ENCODE measurements around the gene ROCK2.
"Not testable (repeated sequence)": the region's sequence is repeated elsewhere in the genome, so short reads cannot be mapped to it uniquely, and the experiment has no call there.

The ROCK2 gene

DNA sequence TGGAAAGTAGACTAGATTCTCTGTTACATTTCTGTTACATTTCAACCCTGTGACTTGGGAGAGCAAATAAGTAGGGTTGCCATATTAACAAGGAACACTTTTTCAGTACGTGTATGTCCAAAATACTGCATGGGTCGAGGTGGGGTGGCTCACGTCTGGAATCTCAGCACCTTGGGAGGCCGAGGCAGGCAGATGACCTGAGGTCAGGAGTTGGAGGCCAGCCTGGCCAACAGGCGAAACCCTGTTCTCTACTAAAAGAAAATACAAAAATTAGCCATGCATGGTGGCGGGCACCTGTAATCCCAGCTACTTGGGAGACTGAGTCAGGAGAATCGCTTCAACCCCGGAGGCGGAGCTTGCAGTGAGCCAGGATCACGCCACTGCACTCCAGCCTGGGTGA is 178.0 kb downstream of the ROCK2 start:
- TF ChIP-seq, protein P1, sequence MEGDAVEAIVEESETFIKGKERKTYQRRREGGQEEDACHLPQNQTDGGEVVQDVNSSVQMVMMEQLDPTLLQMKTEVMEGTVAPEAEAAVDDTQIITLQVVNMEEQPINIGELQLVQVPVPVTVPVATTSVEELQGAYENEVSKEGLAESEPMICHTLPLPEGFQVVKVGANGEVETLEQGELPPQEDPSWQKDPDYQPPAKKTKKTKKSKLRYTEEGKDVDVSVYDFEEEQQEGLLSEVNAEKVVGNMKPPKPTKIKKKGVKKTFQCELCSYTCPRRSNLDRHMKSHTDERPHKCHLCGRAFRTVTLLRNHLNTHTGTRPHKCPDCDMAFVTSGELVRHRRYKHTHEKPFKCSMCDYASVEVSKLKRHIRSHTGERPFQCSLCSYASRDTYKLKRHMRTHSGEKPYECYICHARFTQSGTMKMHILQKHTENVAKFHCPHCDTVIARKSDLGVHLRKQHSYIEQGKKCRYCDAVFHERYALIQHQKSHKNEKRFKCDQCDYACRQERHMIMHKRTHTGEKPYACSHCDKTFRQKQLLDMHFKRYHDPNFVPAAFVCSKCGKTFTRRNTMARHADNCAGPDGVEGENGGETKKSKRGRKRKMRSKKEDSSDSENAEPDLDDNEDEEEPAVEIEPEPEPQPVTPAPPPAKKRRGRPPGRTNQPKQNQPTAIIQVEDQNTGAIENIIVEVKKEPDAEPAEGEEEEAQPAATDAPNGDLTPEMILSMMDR (IDR thresholded peaks at IDR 0.05), result no peak
- H3K4me3 ChIP-seq, result no peak overlapping the region
- no peak for DNase-seq (ENCODE audit: low spot score)
- H3K27ac ChIP-seq, result no peak overlapping the region

DNA sequence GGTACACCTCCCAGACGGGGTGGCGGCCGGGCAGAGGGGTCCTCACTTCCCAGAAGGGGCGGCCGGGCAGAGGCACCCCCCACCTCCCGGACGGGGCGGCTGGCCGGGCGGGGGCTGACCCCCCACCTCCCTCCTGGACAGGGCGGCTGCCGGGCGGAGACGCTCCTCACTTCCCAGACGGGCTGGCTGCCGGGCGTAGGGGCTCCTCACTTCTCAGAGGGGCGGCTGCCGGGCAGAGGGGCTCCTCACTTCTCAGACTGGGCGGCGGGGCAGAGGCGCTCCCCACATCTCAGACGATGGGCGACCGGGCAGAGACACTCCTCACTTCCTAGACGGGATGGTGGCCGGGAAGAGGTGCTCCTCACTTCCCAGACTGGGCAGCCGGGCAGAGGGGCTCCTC is 179.4 kb downstream of the ROCK2 start:
- not testable (repeated sequence) for DNase-seq (ENCODE audit: low spot score); H3K27ac ChIP-seq; H3K4me3 ChIP-seq

DNA sequence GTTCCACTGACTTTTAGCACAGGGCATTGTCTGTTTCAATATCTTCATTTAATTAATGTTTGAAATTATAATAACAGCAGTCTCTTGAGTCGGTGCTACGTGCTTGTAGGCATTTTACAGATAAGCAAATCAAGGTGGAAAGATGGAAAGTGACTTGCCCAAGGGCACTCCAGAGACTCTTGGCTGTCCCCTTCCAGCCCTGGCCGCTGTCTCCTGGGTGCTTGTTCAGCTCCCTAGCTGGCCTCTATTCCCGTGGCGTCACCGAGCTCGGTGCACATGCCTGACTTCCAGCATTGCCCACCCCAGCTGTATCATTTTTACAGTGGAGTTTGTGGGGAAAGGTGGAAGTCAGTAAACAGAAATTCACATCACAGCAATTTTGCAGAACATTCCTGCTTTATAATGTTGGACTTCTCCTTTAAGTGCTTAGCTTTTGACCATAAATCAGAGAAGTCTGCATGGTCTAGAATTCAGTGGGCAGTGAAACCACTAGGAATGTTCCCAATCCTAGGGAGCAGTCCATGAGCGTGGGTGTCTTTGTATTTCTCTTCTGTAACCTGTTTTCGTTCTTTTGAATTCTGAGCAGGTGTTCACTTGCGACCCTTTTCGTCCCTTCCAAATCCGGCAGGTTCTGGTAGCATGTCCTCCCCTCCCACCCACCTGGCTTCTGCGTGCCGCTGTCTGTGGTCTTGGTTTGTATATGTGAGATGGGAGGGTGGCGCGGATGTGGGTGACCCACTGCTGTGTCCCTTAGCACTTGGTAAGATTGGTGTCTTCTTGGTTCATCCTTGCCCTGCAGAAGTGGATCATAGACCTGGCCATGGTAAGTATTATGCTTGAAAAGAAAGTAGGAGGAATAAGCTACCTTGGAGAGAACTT is 180.8 kb downstream of the ROCK2 start:
- H3K4me3 ChIP-seq, result no peak overlapping the region
- DNase-seq (ENCODE audit: low spot score), result no peak
- TF ChIP-seq, protein P1 (IDR thresholded peaks at IDR 0.05), result no peak
- no peak overlapping the region for H3K27ac ChIP-seq

DNA sequence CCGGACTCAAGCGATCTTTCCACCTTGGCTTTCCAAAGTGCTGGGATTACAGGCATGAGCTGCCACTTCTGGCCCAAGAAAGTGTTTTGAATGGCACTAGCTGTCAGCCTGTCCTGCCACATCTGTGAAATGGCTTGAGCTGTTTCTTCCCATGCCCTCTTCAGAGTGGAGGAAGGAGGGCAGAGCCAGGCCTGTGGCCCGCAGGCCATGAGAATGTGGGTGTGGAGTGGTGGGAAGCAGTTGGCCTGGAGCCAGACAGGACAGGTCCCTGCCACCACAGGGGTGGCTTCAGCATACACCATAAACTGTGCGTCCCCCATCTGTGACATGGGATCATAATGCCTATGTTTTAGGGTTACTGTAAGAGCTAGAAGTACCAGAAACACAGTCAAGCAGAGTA is 182.7 kb downstream of the ROCK2 start:
- TF ChIP-seq, protein P1 (IDR thresholded peaks at IDR 0.05), result no peak

DNA sequence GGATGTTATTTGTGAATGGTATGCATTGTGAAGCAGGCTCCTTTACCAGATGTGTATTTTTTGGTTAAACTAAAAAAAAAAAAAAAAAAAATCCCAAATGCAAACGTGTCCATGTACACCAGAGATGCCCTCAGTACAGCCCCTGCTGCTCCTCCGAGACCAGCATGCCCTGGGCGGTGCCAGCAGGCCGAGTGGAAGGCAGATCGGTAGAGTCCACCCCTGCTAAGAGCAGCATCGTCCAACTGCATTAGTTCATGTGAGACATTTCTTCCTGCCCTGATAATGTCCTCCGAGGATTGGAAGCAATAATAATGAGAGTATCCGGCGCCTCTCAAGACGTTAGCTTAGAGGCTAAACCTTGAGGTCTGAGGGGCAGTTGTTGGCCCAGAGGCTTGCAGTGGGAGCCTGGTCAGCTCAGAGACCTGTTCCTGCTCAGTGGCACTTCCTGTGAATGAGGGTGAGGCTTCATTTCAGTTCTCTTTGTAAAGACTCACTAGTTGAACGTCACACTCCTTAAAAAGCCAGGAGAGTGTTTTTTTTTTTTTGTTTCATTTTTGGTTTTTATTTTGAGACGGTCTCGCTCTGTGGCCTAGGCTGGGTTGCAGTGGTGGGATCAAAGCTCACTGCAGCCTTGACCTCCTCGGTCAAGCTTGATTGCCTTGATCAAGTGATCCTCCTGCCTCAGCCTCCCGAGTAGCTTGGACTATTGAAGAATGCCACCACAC is 183.5 kb downstream of the ROCK2 start:
- no peak overlapping the region for H3K4me3 ChIP-seq
- DNase-seq (ENCODE audit: low spot score), result no peak
- no peak overlapping the region for H3K27ac ChIP-seq
- TF ChIP-seq, protein P1 (IDR thresholded peaks at IDR 0.05), result no peak

More for the DNA sequence above, 182.7 kb downstream of the ROCK2 start:
- H3K27ac ChIP-seq, result no peak overlapping the region
- DNase-seq (ENCODE audit: low spot score), result no peak
- no peak overlapping the region for H3K4me3 ChIP-seq

DNA sequence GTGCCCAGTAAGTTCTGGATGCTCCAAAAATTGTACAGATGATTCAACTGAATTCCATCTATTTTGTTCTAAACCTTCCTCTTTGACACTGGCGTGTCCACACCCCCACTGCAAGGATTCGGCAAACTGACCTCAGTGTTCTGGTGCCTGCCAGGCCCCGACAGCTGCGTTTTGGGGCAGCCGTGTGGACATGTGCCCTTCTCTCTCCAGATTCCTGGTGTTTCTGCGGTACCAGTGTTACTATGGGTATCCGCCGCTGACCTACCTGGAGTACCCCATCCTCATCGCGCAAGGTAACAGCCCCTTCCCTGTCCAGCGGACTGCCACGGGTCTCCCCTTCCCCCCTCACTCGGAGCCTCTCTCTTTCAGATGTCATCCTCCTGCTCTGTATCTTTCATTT is 184.2 kb downstream of the ROCK2 start:
- DNase-seq (ENCODE audit: low spot score), result no peak
- H3K4me3 ChIP-seq, result no peak overlapping the region
- H3K27ac ChIP-seq, result no peak overlapping the region
- TF ChIP-seq, protein P1 (IDR thresholded peaks at IDR 0.05), result no peak

DNA sequence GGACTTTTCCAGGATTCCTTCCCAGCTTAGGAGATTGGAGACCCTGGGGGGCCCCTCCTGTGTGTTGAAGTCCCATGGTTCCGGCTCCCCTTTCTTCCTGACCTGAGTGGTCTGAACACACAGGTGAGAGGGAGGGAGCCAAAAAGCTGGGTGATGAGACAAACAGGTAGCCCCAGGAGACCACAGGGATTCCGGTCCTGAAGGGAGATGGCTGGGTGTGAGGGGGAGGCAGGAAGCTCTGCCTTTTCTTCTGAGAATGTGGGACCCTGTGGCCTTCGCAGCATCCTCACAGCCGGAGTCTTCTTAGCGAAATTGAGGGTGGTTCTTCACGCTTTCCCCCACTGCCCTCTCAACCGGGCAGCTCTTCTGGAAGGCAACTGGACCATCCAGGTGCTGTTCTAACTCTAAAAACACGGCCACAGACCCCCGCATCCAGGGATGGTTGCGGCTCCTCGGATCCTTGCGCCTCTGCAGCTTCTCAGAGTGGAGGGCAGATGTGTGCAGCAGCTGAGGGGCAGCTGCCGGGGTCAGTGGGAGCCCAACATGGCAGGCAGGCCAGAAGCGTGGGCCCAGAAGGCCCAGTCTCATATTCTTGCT is 184.8 kb downstream of the ROCK2 start:
- TF ChIP-seq, protein P1 (IDR thresholded peaks at IDR 0.05), result no peak

More for the DNA sequence above, 184.8 kb downstream of the ROCK2 start:
- Histone ChIP-seq H3K27ac (no peak overlapping the region), H3K4me3 (no peak overlapping the region)
- DNase-seq (ENCODE audit: low spot score), result no peak

All from coronary artery (tissue), 2 donors.